Measurements from ENCODE around the gene TRIM58.

DNA sequence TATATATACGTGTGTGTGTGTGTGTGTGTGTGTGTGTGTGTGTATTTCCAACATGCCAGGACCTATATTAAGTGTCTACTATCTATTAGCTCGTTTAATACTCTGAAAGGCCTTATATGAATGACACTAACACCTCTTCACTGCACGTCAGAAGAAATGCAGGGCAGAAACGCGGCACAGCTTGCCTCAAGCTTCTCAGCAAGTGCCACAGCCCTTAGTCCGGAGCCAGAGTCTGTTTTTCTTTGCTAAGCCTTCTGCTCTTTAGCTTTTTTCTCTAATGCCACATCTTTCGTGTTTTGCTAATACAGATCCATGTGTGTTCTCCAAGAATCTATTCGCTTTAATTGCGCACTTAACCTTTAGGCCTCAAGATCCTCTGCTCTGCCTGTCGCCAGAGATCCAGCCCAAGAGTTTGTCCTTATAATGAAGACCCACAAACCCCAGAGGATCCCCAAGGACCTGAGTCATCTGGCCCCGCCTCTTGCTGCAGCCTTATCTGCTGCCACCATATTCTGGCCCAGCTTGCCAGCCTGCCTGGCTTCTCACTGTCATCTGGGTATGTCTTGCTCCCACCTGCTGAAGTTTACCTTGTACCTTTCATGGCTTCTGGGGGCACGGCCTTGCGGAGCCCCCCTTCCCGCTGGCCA is 2.0 kb upstream of the TRIM58 start:
- TF ChIP-seq REST (IDR thresholded peaks at IDR 0.05; ENCODE audit: insufficient read depth in 1 of 2, low read depth in 2 of 2, low read length in 2 of 2): no peak
- TF ChIP-seq POLR2AphosphoS5 (IDR thresholded peaks at IDR 0.05; ENCODE audit: low read depth, low read length): no peak
- TF ChIP-seq SIN3A (IDR thresholded peaks at IDR 0.05; ENCODE audit: borderline replicate concordance, insufficient read depth, low read length): no peak

Measured in PFSK-1 (cell line).